Measurements from ENCODE around the gene TSHB. TPM values are rescaled to one million over a fixed set of nuclear protein-coding genes. Genes with fewer than 3 reads are reported as not detected.

TSHB gene
- total RNA-seq, 2 experiments from 2014 or later, result not detected

DNA sequence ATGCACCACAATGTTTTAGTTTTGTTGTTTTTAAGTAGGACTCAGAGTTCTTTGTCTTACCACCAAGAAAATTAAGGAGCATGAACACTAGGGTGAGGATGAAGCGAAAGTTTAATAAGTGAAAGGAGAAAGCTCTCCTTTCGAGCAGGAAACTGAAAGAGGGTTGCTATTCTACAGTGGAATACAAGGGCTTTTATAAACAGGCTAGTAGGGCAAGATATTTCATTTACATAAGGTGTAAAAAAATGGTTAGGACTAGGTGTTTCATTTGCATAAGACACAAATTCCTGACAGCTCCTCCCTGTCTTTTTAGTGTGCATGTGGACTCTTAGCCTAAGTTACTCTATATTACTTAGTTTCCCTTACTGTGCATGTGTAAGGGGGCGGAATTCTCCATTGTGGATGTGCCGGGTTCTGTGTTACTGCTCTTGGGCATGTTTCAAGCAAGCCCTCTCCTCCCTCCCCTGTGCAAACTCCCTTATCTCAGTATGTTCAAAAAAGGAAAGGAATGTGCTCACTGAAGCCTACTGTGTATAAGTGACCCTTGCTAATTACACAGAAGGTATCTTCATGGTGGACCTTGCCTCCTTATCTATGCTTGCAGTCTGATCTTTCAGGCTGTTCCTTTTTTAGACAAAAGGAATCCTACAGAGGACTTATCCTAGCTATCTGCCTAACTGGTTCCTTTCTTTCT is 7.3 kb downstream of the TSHB start:
- Mint-ChIP-seq H3K27ac (no peak overlapping the region), H3K36me3 (ENCODE audit: low read depth) (no peaks in the 10 kb centered on the region), H3K9me3 (no peaks in the 10 kb centered on the region), H3K27me3 (peaks cover 2% of the 10 kb centered on the region), H3K4me3 (no peak overlapping the region), H3K4me1 (no peaks in the 10 kb centered on the region)
- ChIA-PET CTCF (interaction anchor here (1.3 kb wide), 1 partner anchor 16 kb away, joined by 5 read pairs; no protein-coding TSS in a partner anchor), POLR2A (no interaction called here)
- DNase-seq, result no peak

DNA sequence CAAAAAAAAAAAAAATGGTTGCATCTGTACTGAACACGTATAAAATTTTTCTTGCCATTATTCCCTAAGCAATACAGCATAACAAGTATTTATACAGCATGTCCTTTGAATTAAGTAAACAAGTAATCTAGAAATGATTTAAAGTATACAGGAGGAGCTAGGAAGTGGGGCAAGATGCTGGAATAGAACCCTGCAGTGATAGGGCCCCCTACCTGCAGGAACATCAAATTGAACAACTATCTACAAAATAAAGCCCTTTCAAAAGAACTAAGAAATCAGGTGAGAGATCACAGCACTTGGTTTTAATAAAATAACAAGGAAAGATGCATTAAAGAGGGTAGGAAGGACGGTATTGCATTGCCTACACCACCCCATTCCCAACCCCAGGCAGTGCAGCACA is 10.9 kb downstream of the TSHB start:
- POLR2A ChIA-PET, result no interaction called here
- peaks cover 5% of the 10 kb centered on the region for H3K27me3 Mint-ChIP-seq
- H3K9me3 Mint-ChIP-seq, result no peaks in the 10 kb centered on the region
- H3K4me3 Mint-ChIP-seq, result no peak overlapping the region
- no peak overlapping the region for H3K27ac Mint-ChIP-seq
- H3K4me1 Mint-ChIP-seq, result no peaks in the 10 kb centered on the region
- H3K36me3 Mint-ChIP-seq (ENCODE audit: low read depth), result no peaks in the 10 kb centered on the region
- CTCF ChIA-PET, result no interaction called here
- DNase-seq, result no peak

- ChIA-PET CTCF (interaction anchor here (1.8 kb wide), 2 partner anchors 11 to 72 kb away, joined by 5 to 11 read pairs; no protein-coding TSS in a partner anchor), POLR2A (no interaction called here)
- no peak for DNase-seq
These were observed 12.0 kb downstream of the TSHB start for GRCh38 chr1:115041654-115042053.

DNA sequence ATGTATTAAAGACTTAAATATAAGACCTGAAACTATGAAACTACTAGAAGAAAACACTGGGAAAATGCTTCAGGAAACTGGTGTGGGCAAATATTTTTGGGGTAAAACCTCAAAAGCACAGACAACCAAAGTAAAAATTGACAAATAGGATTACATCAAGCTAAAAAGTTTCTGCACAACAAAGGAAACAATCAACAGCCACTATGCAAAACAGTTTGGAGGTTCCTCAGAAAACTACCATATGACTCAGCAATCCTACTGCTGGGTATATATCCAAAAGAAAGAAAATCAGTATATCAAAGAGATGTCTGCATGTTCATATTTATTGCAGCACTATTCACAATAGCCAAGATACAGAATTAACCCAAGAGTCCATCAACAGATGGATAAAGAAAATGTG is 17.1 kb downstream of the TSHB start:
- Mint-ChIP-seq H3K36me3 (ENCODE audit: low read depth) (no peaks in the 10 kb centered on the region), H3K27ac (no peak overlapping the region), H3K27me3 (peaks cover 3% of the 10 kb centered on the region), H3K4me3 (no peak overlapping the region), H3K4me1 (peaks cover 10% of the 10 kb centered on the region), H3K9me3 (no peaks in the 10 kb centered on the region)
- CTCF ChIA-PET, result no interaction called here
- POLR2A ChIA-PET, result no interaction called here
- no peak for DNase-seq

More at GRCh38 chr1:115041654-115042053, 12.0 kb downstream of the TSHB start:
- no peaks in the 10 kb centered on the region for H3K9me3 Mint-ChIP-seq
- no peak overlapping the region for H3K27ac Mint-ChIP-seq
- peaks cover 3% of the 10 kb centered on the region for H3K27me3 Mint-ChIP-seq
- H3K4me1 Mint-ChIP-seq, result peaks cover 1% of the 10 kb centered on the region
- no peaks in the 10 kb centered on the region for H3K36me3 Mint-ChIP-seq (ENCODE audit: low read depth)
- H3K4me3 Mint-ChIP-seq, result no peak overlapping the region

DNA sequence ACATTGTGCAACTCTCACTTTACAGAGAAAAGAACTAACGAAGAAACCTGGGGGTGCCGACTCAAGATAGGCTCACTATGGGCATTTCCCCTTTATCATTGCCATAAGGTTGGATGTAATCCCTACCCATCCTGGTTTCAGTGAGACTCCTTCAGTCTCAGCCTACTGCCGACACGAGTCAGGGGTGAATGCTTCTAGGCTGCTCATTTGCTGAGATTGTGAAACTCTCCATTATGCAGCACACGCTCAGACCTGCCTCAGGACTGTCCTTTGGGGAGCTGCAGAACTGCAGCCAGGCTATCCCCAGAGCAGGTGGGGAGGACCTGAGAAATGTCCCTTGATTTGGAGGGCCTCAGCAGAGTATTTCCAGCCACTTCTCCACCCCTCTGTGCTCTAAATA is 22.2 kb downstream of the TSHB start:
- H3K9me3 Mint-ChIP-seq, result no peaks in the 10 kb centered on the region
- H3K27ac Mint-ChIP-seq, result no peak overlapping the region
- no peaks in the 10 kb centered on the region for H3K36me3 Mint-ChIP-seq (ENCODE audit: low read depth)
- DNase-seq, result no peak
- ChIA-PET CTCF (interaction anchor here (0.7 to 3.7 kb wide), 7 partner anchors 9 to 74 kb away, joined by 3 to 34 read pairs (median 5); no protein-coding TSS in a partner anchor), POLR2A (no interaction called here)
- H3K4me1 Mint-ChIP-seq, result peaks cover 12% of the 10 kb centered on the region
- H3K4me3 Mint-ChIP-seq, result no peak overlapping the region
- peaks cover 4% of the 10 kb centered on the region for H3K27me3 Mint-ChIP-seq

GRCh38 chr1:115052454-115053083 is 22.9 kb downstream of the TSHB start:
- Mint-ChIP-seq H3K27ac (no peak overlapping the region), H3K27me3 (peaks cover 4% of the 10 kb centered on the region), H3K4me3 (no peak overlapping the region), H3K4me1 (peaks cover 11% of the 10 kb centered on the region), H3K9me3 (no peaks in the 10 kb centered on the region), H3K36me3 (ENCODE audit: low read depth) (no peaks in the 10 kb centered on the region)
- ChIA-PET POLR2A (no interaction called here), CTCF (interaction anchor here (0.6 to 3.7 kb wide), 30 partner anchors 9 to 272 kb away, joined by 3 to 34 read pairs (median 4); partner anchors contain the start of gene SIKE1)
- peak; percentile 62 for DNase-seq

GRCh38 chr1:115056395-115056798 is 26.8 kb downstream of the TSHB start:
- H3K4me1 Mint-ChIP-seq, result peaks cover 14% of the 10 kb centered on the region
- no peak overlapping the region for H3K4me3 Mint-ChIP-seq
- peaks cover 4% of the 10 kb centered on the region for H3K27me3 Mint-ChIP-seq
- POLR2A ChIA-PET, result no interaction called here
- H3K9me3 Mint-ChIP-seq, result no peaks in the 10 kb centered on the region
- no peaks in the 10 kb centered on the region for H3K36me3 Mint-ChIP-seq (ENCODE audit: low read depth)
- CTCF ChIA-PET, result interaction anchor here (1.2 kb wide), 1 partner anchor 51 kb away, joined by 4 read pairs; no protein-coding TSS in a partner anchor
- no peak for DNase-seq
- H3K27ac Mint-ChIP-seq, result no peak overlapping the region

DNA sequence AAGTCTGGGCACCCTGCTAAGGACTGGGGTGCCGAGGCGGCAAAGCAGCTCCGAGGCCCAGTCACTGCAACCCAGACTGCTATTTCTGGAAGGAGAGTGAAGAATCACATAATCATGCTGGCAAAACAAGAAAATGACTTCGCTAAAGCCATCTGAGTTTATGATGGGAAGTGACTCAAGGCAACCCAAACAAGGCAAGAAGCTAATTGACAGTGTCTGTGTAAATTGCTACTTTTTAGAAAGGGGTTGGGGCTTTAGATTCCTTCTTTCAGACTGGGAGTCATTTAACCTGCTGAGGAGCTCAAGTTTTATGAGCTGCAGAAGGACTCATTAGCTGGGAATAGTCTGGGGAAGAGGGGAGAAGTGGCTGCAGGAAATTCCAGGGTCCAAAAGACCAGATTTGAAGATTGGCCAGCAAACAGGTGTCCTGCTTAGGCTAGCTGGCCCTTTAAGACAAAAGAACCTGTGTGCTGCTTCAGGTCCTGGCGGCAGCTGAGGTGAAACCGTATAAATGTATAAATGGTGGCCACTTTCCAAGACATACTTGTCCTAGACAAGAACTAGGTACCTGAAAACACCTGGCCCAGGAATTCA is 28.1 kb downstream of the TSHB start:
- H3K36me3 Mint-ChIP-seq (ENCODE audit: low read depth), result no peaks in the 10 kb centered on the region
- ChIA-PET CTCF (interaction anchor here (1.0 to 1.4 kb wide), 2 partner anchors 52 to 56 kb away, joined by 3 read pairs; no protein-coding TSS in a partner anchor), POLR2A (interaction anchor here (0.5 to 2.9 kb wide), 2 partner anchors 42 to 310 kb away, joined by 3 to 9 read pairs; no protein-coding TSS in a partner anchor)
- H3K4me1 Mint-ChIP-seq, result peaks cover 28% of the 10 kb centered on the region
- H3K4me3 Mint-ChIP-seq, result no peak overlapping the region
- DNase-seq, result no peak
- H3K27me3 Mint-ChIP-seq, result peaks cover 4% of the 10 kb centered on the region
- no peaks in the 10 kb centered on the region for H3K9me3 Mint-ChIP-seq
- H3K27ac Mint-ChIP-seq, result no peak overlapping the region

- no peak overlapping the region for H3K27ac Mint-ChIP-seq
- no peak for DNase-seq
- peaks cover 41% of the 10 kb centered on the region for H3K4me1 Mint-ChIP-seq
- POLR2A ChIA-PET, result interaction anchor here (2.9 kb wide), 1 partner anchor 40 kb away, joined by 9 read pairs; no protein-coding TSS in a partner anchor
- peaks cover 5% of the 10 kb centered on the region for H3K36me3 Mint-ChIP-seq (ENCODE audit: low read depth)
- H3K27me3 Mint-ChIP-seq, result peaks cover 2% of the 10 kb centered on the region
- peaks cover 7% of the 10 kb centered on the region for H3K9me3 Mint-ChIP-seq
- no peak overlapping the region for H3K4me3 Mint-ChIP-seq
- CTCF ChIA-PET, result no interaction called here
These were observed 29.7 kb downstream of the TSHB start for GRCh38 chr1:115059316-115059715.

DNA sequence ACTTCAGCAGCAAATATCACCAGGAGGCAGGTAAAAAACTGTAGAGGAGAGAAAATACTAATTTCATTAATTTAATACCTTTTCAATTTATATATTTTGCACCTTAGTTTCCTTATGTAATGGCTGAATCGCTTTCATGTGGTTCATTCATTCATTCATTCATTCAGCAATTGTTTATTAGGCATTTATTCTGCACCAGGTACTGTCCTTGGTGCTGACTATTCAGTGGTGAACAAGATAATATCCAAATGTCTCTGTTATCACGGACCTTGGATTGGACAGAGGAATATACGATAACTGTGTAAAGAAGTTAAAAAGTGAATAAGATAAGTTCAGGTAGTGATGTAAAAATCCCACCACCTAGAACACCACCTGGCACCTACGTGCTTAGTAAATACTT is 30.9 kb downstream of the TSHB start:
- peaks cover 41% of the 10 kb centered on the region for H3K4me1 Mint-ChIP-seq
- CTCF ChIA-PET, result no interaction called here
- no peak overlapping the region for H3K27ac Mint-ChIP-seq
- DNase-seq, result no peak
- POLR2A ChIA-PET, result no interaction called here
- peaks cover 5% of the 10 kb centered on the region for H3K36me3 Mint-ChIP-seq (ENCODE audit: low read depth)
- H3K9me3 Mint-ChIP-seq, result peaks cover 7% of the 10 kb centered on the region
- no peaks in the 10 kb centered on the region for H3K27me3 Mint-ChIP-seq
- H3K4me3 Mint-ChIP-seq, result no peak overlapping the region

DNA sequence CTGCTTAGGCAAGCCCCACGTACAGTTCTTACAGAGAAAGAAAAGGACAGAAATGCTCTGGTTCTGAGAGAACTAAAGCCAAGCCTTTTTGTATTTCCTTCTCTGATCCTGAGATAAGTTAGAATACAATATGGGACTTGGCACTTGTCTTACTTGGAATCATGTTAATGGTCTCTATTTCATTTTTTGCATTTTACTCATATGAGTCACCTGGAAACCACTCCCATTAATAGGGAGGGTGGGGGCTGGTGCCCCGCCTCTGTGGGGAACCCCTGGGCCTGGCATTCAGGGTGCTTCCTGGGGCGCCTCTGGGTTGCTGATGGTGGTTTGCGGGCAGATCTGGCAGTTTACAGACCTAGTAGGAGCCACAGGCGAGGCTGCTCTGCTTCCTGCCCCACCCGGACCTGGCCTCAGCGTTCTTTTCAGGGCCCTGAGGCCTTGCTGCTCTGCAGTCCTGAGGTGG is 32.9 kb downstream of the TSHB start:
- no peaks in the 10 kb centered on the region for H3K27me3 Mint-ChIP-seq
- peaks cover 7% of the 10 kb centered on the region for H3K9me3 Mint-ChIP-seq
- peak; percentile 97 for DNase-seq
- H3K36me3 Mint-ChIP-seq (ENCODE audit: low read depth), result peaks cover 5% of the 10 kb centered on the region
- H3K27ac Mint-ChIP-seq, result peak overlapping the region; percentile 96
- ChIA-PET POLR2A (interaction anchor here (1.2 to 2.2 kb wide), 3 partner anchors 37 to 586 kb away, joined by 3 to 13 read pairs (median 4); no protein-coding TSS in a partner anchor), CTCF (interaction anchor here (1.7 kb wide), 1 partner anchor 9 kb away, joined by 8 read pairs; no protein-coding TSS in a partner anchor)
- peaks cover 44% of the 10 kb centered on the region for H3K4me1 Mint-ChIP-seq
- H3K4me3 Mint-ChIP-seq, result peak overlapping the region; percentile 45

GRCh38 chr1:115063228-115063901 is 33.7 kb downstream of the TSHB start:
- peak; percentile 44 for DNase-seq
- Mint-ChIP-seq H3K27me3 (no peaks in the 10 kb centered on the region), H3K9me3 (peaks cover 7% of the 10 kb centered on the region), H3K27ac (peak overlapping the region; percentile 96), H3K36me3 (ENCODE audit: low read depth) (peaks cover 5% of the 10 kb centered on the region), H3K4me3 (peak overlapping the region; percentile 33), H3K4me1 (peaks cover 46% of the 10 kb centered on the region)
- CTCF ChIA-PET, result interaction anchor here (0.6 kb wide), 2 partner anchors 610 to 717 kb away, joined by 3 read pairs; no protein-coding TSS in a partner anchor
- POLR2A ChIA-PET, result interaction anchor here (1.2 to 2.2 kb wide), 3 partner anchors 36 to 39 kb away, joined by 4 to 13 read pairs (median 4); no protein-coding TSS in a partner anchor
